Suprapubic skin (tissue), 4 donors: ENCODE measurements around the gene CDA.

Experiments used
- CTCF ChIP-seq, 2 donors: fragments of 200-600 bp in 1 of 2; fragments of 450-650 bp in 1 of 2; sonication (generic) in 1 of 2; IDR thresholded peaks; one replicate each; pipeline ENCODE4 v1.5.1; 2016 to 2019; ENCODE audit warnings: antibody characterized with exemption in 2 of 2, mild to moderate bottlenecking in 1 of 2, moderate library complexity in 1 of 2
- EP300 ChIP-seq: sonication (generic); formaldehyde crosslinking; IDR thresholded peaks from one replicate; pipeline ENCODE4 v1.6.1; 2017; ENCODE audit warnings: antibody characterized with exemption
- POLR2A ChIP-seq, 2 donors: fragments of 450-650 bp; IDR thresholded peaks; one replicate each; pipeline ENCODE4 v1.6.1; 2017; ENCODE audit warnings: antibody characterized with exemption in 2 of 2, mild to moderate bottlenecking in 2 of 2, moderate library complexity in 2 of 2
- POLR2AphosphoS5 ChIP-seq, 3 donors: sonication (generic); formaldehyde crosslinking; IDR thresholded peaks; one replicate each; pipeline ENCODE4 v1.6.1; 2017; ENCODE audit warnings: antibody characterized with exemption in 3 of 3

- TF ChIP-seq CTCF (IDR thresholded peaks at IDR 0.05) (no peak), POLR2AphosphoS5 (IDR thresholded peaks at IDR 0.05) (no peak), POLR2A (IDR thresholded peaks at IDR 0.05) (no peak), EP300 (no peak)
Measured at GRCh38 chr1:20594746-20595145, 5.8 kb downstream of the CDA start.
